Measurements from ENCODE around the gene TNNI3K. TPM values are rescaled to one million over a fixed set of nuclear protein-coding genes. Genes with fewer than 3 reads are reported as not detected.

TNNI3K gene
- polyA plus RNA-seq, 1 experiment, result 1.1 TPM

DNA sequence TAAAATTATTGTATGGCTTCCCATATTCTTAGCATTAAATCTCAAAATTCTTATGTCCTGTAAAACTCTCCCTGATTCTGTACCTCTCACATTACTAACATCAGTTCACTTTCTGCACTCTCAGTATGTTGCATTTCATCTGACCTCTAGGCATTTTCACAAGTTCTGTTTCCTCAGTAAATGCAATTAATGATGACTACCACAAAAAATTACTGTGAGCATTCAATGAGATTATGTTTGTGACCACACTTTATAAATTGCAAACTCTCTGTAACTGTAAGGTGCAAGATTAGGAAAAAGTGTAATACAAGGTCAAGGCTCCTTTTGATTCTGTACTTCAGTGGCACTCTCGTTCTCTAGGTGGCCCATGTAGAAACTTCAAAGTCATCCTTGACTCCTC, 216.8 kb downstream of the TNNI3K start:
- Histone ChIP-seq H3K4me3 (ENCODE audit: low read depth, low read length) (no peak overlapping the region), H3K9me3 (ENCODE audit: control insufficient read depth, insufficient read depth, low read length) (no peaks in the 10 kb centered on the region), H3K27ac (ENCODE audit: low read depth, low read length) (no peak overlapping the region), H3K27me3 (ENCODE audit: control insufficient read depth, insufficient read depth, low read length) (no peaks in the 10 kb centered on the region)
- TF ChIP-seq, protein P1, sequence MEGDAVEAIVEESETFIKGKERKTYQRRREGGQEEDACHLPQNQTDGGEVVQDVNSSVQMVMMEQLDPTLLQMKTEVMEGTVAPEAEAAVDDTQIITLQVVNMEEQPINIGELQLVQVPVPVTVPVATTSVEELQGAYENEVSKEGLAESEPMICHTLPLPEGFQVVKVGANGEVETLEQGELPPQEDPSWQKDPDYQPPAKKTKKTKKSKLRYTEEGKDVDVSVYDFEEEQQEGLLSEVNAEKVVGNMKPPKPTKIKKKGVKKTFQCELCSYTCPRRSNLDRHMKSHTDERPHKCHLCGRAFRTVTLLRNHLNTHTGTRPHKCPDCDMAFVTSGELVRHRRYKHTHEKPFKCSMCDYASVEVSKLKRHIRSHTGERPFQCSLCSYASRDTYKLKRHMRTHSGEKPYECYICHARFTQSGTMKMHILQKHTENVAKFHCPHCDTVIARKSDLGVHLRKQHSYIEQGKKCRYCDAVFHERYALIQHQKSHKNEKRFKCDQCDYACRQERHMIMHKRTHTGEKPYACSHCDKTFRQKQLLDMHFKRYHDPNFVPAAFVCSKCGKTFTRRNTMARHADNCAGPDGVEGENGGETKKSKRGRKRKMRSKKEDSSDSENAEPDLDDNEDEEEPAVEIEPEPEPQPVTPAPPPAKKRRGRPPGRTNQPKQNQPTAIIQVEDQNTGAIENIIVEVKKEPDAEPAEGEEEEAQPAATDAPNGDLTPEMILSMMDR (IDR thresholded peaks at IDR 0.05; ENCODE audit: low read depth, low read length), result no peak
- CTCF ChIA-PET, result no interaction called here
- POLR2A ChIA-PET, result no interaction called here
- no peak for DNase-seq (ENCODE audit: low read depth, low spot score)

DNA sequence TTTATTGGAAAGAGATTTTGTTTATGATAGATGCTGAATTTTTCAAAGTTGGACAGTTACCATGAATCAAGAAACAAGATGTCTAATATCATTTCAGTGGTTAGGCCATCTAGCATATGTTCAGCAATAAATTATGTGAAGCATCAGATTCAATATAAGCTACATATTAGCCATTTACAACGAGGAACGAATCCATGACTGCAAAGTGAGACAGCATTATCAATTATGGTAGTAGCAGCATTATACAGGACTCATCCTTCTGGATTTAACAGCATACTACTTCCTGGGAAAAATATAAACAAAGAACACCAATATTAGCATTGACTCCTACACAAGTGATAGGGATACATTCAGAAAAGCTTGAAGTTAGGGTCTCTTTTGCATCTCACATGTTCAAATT, 218.1 kb downstream of the TNNI3K start:
- CTCF ChIA-PET, result no interaction called here
- POLR2A ChIA-PET, result no interaction called here

DNA sequence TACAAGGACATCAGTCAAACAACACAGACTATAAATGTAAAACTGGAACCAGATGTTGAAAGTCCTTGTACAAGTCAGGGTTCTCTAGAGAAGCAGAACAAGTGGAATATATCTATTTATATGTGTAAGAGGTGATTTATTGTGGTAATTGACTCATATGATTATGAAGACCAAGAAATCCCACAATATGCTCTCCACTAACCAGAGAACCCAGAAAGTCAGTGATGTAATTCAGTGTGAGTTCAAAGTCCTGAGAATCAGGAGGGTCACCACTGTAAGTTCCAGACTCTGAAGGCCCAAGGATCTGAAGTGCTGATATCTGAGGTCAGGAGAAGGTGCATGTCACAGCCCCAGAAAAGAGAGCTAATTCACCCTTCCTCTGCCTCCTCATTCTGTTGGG, 220.2 kb downstream of the TNNI3K start:
- H3K27ac ChIP-seq (ENCODE audit: low read depth, low read length), result no peak overlapping the region
- no peaks in the 10 kb centered on the region for H3K9me3 ChIP-seq (ENCODE audit: control insufficient read depth, insufficient read depth, low read length)
- TF ChIP-seq, protein P1 (IDR thresholded peaks at IDR 0.05; ENCODE audit: low read depth, low read length), result no peak
- H3K4me3 ChIP-seq (ENCODE audit: low read depth, low read length), result no peak overlapping the region
- POLR2A ChIA-PET, result no interaction called here
- CTCF ChIA-PET, result interaction anchor here (1.4 kb wide), 1 partner anchor 14 kb away, joined by 3 read pairs; no protein-coding TSS in a partner anchor
- H3K27me3 ChIP-seq (ENCODE audit: control insufficient read depth, insufficient read depth, low read length), result no peaks in the 10 kb centered on the region
- DNase-seq (ENCODE audit: low read depth, low spot score), result no peak

More for the DNA sequence above, 218.1 kb downstream of the TNNI3K start:
- Histone ChIP-seq H3K27me3 (ENCODE audit: control insufficient read depth, insufficient read depth, low read length) (no peaks in the 10 kb centered on the region), H3K4me3 (ENCODE audit: low read depth, low read length) (no peak overlapping the region), H3K9me3 (ENCODE audit: control insufficient read depth, insufficient read depth, low read length) (no peaks in the 10 kb centered on the region), H3K27ac (ENCODE audit: low read depth, low read length) (no peak overlapping the region)
- TF ChIP-seq, protein P1 (IDR thresholded peaks at IDR 0.05; ENCODE audit: low read depth, low read length), result no peak
- no peak for DNase-seq (ENCODE audit: low read depth, low spot score)

DNA sequence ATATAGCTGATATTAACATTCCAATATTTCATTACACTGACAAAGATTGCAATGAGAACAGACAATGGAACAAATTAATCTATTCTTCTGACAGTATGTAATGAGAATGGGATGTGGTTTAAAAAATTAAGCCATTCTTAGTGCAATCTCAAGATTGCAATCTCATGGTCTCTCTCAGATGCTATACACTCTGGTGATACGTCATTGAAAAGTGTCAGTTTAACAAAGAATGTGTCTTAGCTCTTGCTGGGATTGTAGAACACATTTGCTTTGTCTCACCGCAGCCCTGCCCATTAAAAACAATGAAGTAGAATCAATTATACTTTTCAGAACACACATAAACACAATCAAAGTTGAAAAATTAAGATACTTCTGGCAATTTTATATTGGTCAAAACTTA, 222.1 kb downstream of the TNNI3K start:
- CTCF ChIA-PET, result interaction anchor here (3.5 kb wide), 1 partner anchor 12 kb away, joined by 19 read pairs; no protein-coding TSS in a partner anchor

DNA sequence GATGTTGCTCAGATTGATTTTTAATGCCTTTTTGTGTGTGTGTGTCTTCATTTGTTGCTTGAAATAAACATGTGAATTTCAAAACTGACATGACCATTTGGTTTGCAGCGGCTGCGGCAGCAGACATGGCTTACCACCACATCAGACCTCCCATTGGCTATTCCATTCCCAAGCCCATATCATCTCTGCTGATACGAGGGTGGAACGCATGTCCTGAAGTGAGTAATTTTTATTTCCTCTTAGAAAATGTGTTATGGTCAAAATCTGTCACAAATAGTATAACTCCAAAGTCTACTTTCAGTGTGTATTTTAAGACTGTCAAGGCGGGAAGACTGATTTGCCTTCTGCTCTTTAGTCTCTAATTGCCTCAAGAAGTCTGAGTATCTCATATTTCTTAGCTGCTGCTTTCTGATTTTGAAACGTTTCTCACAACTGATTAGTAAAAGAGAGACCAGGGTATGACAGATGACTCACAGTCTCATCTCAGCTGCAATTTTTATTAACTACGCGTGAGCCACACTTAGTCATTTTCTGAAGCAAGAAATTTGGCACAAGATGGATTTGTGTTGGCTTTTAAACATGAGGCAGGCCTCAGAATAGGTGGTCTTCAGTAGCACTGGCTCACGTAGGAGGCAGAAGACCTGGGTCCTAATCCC, 228.3 kb downstream of the TNNI3K start:
- H3K4me3 ChIP-seq (ENCODE audit: low read depth, low read length), result no peak overlapping the region
- H3K27me3 ChIP-seq (ENCODE audit: control insufficient read depth, insufficient read depth, low read length), result no peaks in the 10 kb centered on the region
- no peak overlapping the region for H3K27ac ChIP-seq (ENCODE audit: low read depth, low read length)
- TF ChIP-seq, protein P1 (IDR thresholded peaks at IDR 0.05; ENCODE audit: low read depth, low read length), result no peak
- peaks cover 7% of the 10 kb centered on the region for H3K9me3 ChIP-seq (ENCODE audit: control insufficient read depth, insufficient read depth, low read length)
- DNase-seq (ENCODE audit: low read depth, low spot score), result no peak
- ChIA-PET POLR2A (no interaction called here), CTCF (interaction anchor here (0.7 kb wide), 1 partner anchor 11 kb away, joined by 6 read pairs; no protein-coding TSS in a partner anchor)

More for the DNA sequence above, 222.1 kb downstream of the TNNI3K start:
- H3K4me3 ChIP-seq (ENCODE audit: low read depth, low read length), result no peak overlapping the region
- TF ChIP-seq, protein P1 (IDR thresholded peaks at IDR 0.05; ENCODE audit: low read depth, low read length), result no peak
- POLR2A ChIA-PET, result no interaction called here
- no peaks in the 10 kb centered on the region for H3K27me3 ChIP-seq (ENCODE audit: control insufficient read depth, insufficient read depth, low read length)
- H3K27ac ChIP-seq (ENCODE audit: low read depth, low read length), result no peak overlapping the region
- no peak for DNase-seq (ENCODE audit: low read depth, low spot score)
- no peaks in the 10 kb centered on the region for H3K9me3 ChIP-seq (ENCODE audit: control insufficient read depth, insufficient read depth, low read length)
